ENCODE measurements around the gene ATP1A4.

Gene ATP1A4

DNA sequence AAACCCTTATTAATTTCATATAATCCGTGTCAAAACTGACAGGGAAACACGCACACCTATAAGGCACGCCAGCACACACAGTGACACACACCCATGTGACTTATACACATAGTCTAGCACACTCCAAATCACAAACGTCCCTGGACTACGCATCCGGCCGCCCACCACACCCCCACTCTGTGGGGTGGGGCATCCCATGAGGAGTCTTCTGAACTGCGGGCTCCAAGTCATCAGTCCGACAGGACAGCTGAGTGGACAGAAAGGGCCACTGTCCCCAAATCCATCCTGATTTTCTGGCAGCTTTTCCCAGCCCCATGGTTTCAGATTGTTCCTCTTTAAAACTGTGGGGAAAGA, 54.6 kb downstream of the ATP1A4 start:
- no peak for DNase-seq (ENCODE audit: low read depth)

DNA sequence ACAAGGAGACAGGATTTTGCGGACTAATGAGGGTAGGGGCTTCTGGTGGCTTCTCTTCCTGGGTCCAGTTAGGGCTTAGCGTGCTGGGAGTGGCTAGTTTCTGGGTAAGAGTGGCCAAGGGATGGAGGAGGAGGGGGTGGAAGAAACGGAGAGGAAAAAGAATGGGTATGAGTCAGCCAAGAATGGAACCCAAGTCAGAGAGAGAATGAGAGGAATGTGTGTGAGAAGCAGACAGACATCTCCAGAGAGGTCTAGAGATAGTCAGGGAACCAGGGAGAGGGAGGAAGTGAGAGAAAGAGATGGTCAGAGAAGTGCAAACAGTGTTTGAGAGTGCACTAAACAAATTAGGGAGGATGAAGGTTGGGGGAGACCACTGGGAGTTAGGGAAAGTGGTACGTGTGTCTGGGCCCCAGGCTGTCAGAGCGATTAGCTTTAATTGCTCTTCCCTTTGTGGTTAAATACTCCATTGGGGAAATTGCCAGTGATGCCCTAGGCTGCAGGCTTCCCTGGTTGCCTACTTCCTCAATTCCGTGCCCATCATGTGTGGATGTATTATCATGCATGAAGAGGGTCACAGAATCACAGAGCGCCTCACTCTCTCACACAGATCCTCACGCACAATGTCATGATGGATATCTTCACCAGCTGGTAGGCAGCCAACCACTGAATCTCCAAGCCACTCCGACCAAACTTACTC, 55.2 kb downstream of the ATP1A4 start:
- DNase-seq (ENCODE audit: low read depth) = no peak

GRCh38 chr1:160207118-160207650, 55.8 kb downstream of the ATP1A4 start:
- DNase-seq (ENCODE audit: low read depth) = no peak

DNA sequence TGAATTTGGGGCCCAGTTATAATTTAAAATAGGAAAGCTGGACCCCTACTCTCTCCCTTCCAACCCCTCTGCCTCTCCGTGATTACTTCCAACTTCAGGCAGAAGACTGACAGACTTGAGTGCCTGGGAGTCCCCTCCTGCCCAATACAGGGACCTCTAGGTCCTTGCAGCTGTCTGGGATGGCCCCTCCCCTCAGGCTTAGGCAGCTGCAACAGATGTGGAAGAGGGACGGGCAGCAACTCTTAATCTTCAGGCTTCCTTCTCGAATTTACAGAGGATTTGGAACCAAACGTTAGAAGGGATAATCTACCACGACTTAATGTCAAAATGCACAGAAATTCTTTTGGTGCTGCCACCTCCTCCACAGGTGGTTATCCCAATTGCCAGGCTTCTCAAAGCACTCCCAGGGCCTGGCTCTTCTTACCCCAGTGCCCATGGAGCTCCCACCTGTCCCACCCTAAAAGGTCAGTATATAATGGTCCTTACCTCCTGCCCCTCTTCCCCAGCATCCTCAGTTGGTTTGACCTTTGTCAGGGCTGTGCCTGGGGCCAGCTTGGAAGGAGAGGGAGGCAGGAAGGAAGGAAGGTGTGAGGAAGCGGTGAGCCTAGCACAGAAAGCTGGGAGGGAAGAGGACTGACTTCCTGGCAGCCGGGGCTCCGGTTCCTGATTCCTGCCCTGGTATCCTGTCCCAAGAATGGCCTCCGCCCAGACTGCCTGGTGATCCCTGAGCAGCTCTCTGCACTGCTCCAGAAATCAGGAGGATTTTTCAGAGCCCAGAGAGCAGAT, 56.6 kb downstream of the ATP1A4 start:
- no peak for DNase-seq (ENCODE audit: low read depth)

DNA sequence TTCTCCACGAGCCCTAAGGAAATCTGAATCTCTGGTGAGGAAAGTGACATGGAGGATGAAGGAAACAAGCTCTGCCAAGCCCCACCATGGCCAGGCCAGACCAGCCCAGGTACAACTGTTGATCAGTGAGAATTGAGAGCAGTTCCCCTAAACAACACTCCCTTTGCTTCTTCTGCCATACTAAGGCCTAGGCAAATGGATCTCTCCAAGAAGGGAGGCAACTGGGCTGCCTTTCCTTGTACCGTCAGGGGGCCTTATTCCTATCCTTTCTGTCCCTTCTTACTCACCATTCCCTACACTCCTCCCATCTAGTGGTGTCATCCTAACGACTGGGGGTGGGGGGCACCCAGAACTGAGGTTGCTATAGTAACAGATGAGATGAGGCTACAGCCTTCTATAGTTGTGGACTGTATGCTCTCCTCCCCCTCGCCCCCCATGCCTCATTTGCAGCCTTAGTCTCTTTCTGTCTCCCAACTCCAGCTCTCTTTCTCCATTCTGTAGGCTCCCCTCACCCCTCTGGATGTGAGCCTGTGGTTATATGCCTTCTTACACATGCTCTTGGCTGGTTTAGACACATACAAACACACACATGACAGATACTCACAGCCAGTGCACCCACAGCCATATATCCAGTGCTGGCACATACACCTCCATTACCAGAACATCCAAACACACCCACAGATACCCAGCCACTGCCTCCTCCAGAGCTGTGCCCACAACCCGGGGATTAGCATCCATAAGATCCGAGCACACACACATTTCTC, 57.3 kb downstream of the ATP1A4 start:
- no peak for DNase-seq (ENCODE audit: low read depth)

GRCh38 chr1:160209321-160210046, 58.1 kb downstream of the ATP1A4 start:
- no peak for DNase-seq (ENCODE audit: low read depth)

DNA sequence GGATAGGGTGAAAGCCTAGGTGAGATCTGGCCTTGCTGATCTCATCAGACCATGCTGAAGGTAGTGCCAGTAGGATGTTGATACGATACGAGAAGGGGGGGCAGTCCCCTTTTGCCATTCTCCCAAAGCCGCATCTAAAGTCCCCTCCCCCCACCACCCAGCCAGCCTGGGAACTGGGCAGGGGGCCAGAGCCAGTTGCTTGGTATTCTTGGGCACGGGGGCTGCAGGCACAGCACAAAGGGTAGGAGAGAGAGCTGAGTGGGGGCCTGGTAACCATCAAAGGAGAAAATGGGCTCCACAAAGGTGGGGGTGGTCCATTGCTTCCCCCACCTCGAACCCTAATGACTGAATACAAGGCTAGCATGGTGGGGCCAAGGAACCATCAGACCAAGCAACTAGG, 59.2 kb downstream of the ATP1A4 start:
- no peak for DNase-seq (ENCODE audit: low read depth)

GRCh38 chr1:160211046-160211790, 59.8 kb downstream of the ATP1A4 start:
- DNase-seq (ENCODE audit: low read depth) = no peak

- DNase-seq (ENCODE audit: low read depth) = no peak
These were observed 63.2 kb downstream of the ATP1A4 start for GRCh38 chr1:160214481-160215140.

- no peak for DNase-seq (ENCODE audit: low read depth)
These were observed 64.9 kb downstream of the ATP1A4 start for GRCh38 chr1:160216301-160216700.

- no peak for DNase-seq (ENCODE audit: low read depth)
These were observed 66.2 kb downstream of the ATP1A4 start for GRCh38 chr1:160217481-160218051.

DNA sequence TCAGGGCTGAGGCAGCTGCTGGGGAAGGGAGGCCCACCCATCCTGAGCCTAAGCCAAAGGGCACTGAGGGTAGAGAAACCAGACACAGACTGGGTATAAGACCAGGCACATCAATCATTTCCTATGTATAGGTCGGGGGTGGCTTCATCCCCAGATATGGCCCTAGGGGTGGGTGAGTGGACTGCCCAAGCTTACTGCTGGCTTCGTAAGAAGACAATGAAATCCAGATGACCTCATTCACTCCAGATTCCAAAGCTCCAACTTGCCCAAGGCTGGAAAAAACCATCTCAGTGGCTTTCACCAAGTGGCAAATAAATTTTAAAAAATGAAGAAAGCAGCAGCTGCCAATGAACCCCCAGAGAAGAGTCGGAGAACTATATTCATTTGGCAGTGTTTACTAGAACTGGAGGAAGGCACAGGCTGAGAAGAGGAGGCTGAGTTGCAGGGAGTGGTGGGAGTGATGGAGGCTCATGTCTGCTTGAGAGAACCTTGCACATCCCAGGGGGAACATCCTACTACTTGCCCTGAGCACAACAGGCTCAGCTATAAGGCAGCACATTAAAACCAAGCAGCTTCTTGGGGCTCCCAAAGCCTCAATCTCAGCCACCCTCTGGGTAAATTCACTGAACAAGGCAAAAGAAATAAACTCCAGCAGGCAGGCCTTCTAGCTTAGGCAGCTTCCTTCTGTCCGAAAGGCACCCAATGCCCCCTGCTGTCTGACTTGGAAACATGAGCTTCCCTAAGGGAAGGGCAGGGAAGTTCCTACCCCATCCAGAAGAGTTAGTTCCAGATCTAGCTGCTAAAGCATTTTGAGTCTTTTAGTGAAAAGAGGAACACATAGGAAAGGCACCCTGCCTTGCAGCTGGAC, 67.9 kb downstream of the ATP1A4 start:
- no peak for DNase-seq (ENCODE audit: low read depth)

- DNase-seq (ENCODE audit: low read depth) = no peak
These were observed 68.9 kb downstream of the ATP1A4 start for GRCh38 chr1:160220301-160220700.

GRCh38 chr1:160221089-160221488, 69.7 kb downstream of the ATP1A4 start:
- no peak for DNase-seq (ENCODE audit: low read depth)

DNA sequence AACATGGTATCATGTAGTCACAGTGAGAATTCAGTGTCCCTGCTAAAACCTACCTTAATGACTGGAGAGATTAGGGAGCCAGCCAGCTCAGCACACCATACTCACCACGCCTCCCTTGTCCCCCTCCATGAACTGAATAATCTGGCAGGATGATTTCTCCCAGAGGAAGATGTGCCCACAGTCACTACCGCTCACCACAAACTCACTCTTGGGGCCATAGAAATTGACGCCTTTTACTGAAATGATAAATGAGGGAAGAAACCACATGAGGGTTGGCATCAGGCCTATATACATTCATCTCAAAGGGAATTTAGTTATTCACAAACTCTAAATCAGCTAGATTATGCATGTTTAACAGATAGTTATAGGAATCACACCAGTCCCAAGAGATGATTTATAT, 71.1 kb downstream of the ATP1A4 start:
- DNase-seq (ENCODE audit: low read depth) = no peak

DNA sequence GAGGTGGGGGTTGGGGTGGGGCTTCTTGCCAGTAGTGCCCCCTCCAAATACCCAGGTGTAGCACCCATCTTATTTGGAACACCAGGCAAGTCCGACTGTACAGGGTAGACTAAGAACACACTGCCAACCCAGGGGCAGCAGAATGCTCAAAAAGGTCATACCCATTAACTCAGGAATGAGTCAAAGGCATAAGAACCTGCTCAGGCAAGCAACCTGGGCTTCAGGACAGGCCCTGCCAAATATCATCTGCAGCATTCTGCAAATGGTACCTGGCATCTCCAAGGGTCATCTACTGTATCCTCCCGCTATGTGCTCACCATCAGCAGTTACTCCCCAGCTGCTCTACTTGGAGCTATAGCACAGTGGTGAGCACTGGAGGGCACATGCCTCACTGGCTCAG, 73.2 kb downstream of the ATP1A4 start:
- no peak for DNase-seq (ENCODE audit: low read depth)

- DNase-seq (ENCODE audit: low read depth) = no peak
These were observed 73.9 kb downstream of the ATP1A4 start for GRCh38 chr1:160225345-160225744.

DNA sequence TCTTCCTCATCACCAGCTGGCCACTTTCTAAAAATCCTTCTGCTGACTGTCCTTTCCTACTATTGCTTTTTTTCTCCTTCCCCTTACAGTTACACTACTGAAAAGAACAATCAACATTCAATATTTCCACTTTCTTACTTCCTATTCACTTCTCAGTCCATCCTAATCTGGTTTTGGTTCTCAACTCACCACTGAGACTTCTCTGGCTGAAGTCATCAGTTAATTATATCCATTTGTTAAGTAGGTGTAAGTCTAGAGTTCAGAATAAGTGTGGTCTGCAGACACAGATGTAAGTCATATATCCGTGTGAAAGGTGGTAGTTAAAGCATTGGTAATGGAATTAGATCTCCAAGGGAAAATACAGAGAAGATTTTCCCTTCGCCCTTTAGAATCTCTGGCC, 75.2 kb downstream of the ATP1A4 start:
- no peak for DNase-seq (ENCODE audit: low read depth)

DNA sequence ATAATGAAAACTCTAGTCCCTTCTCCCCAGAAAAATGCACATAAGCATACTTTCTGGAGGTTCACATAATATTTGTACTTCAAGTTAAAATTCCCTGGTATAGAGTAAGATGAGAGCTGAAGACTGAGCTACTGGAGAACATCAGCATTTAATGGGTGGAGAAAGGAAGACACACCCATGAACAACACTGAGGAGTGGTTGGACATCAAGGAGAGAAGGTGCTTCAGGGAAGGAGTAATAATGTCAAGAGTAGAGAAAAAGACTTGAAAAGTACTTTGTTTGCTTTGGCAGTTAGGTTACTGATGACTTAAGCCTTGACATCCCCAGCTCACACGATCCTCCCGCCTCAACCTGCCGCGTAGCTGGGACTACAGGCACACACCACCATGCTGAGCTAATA, 75.6 kb downstream of the ATP1A4 start:
- DNase-seq (ENCODE audit: low read depth) = no peak
